SKM-1 treated with dmso at 0.1 percent for 144 hours (cell line): ENCODE data around the gene SMARCD1.
"Not testable (repeated sequence)": the region's sequence is repeated elsewhere in the genome, so short reads cannot be mapped to it uniquely, and the experiment has no call there.

Experiments
- DNase-seq: peaks from one replicate; lab custom pipeline; 2025; ENCODE audit not compliant: unreplicated experiment; lab: John Stamatoyannopoulos, UW

Gene SMARCD1

DNA sequence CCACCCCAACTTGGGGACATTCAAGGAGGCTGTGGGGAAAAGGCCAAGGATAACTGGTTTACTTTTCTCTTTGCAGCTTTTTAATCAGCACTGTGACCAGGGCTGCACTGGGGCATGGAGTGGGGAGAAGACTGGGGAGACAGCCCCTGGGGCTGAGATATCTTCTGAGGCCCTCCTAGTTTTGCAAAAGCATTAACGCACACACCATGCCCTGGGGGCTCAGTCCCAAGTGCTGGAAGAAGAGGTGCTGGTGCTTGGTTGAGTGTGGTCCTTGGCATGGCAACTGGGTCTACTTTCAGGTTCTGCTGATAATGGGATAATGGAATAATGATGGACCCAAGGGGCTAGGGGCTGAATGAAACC lies 9.4 kb upstream of the SMARCD1 start:
- DNase-seq: no peak

- no peak for DNase-seq
These were observed 8.0 kb upstream of the SMARCD1 start for GRCh38 chr12:50077099-50077498.

DNA sequence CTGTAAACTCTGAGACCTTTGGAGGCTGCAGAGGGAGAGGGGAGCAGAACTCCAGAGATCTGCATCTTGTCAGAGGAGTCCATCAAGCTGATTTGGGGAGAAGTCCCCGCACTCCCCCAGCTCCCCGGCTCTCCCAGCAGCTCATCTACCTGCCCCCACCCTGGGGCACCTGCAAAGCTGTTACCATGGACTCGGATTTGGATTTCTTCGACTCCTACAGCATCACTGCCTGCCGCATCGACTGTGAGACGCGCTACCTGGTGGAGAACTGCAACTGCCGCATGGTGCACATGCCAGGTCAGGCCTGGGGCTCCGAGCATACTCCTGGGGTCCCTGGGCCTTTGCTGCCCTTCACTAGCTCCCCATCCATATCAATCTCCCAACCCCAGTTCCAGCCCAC lies 6.9 kb upstream of the SMARCD1 start:
- no peak for DNase-seq

- DNase-seq: no peak
These were observed 5.4 kb upstream of the SMARCD1 start for GRCh38 chr12:50079771-50080170.

DNA sequence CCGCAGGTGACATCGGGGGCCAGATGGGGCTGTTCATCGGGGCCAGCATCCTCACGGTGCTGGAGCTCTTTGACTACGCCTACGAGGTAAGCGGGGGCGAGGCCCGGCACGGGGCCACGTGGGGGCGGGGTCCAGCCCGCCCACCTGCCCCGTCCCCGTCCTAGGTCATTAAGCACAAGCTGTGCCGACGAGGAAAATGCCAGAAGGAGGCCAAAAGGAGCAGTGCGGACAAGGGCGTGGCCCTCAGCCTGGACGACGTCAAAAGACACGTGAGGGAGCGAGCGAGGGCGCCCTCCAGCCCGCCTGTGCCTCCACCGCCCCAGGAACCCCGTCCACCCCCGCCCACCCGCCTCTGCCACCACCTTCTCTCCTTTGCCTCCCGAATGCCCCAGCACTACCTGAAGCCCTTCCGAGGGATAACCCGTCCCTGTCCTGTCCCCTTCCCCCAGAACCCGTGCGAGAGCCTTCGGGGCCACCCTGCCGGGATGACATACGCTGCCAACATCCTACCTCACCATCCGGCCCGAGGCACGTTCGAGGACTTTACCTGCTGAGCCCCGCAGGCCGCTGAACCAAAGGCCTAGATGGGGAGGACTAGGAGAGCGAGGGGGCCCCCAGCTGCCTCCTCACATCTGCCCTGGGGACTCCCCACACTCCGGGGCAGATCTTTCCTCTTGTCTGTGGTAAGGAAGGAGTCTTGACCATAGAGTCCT lies 3.9 kb upstream of the SMARCD1 start:
- DNase-seq: no peak

DNA sequence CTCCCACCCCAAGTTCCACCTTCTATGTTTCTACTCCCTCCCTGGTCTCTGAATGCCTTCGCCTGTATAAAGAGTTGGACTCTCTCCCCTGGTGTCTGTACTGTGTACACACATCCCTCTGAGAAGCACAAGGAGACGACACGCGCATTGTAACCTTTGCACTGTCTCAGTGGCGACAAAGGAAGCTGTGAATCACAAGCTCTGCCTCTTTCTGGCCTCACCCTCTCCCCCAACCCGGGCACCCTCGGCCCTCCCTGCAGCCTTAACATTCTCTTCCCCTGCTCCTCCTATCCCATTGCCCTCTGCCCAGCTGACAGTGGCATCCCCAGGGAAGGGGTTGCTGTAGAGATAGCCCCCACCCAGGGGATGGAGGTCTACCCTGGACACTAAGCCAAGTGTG lies 2.5 kb upstream of the SMARCD1 start:
- DNase-seq: no peak

- DNase-seq: no peak
These were observed 1.8 kb upstream of the SMARCD1 start for GRCh38 chr12:50083301-50083700.

GRCh38 chr12:50084409-50084774 lies 750 bp upstream of the SMARCD1 start:
- DNase-seq: not testable (repeated sequence)

- no peak for DNase-seq
These were observed 502 bp downstream of the SMARCD1 start for GRCh38 chr12:50085615-50086072.

DNA sequence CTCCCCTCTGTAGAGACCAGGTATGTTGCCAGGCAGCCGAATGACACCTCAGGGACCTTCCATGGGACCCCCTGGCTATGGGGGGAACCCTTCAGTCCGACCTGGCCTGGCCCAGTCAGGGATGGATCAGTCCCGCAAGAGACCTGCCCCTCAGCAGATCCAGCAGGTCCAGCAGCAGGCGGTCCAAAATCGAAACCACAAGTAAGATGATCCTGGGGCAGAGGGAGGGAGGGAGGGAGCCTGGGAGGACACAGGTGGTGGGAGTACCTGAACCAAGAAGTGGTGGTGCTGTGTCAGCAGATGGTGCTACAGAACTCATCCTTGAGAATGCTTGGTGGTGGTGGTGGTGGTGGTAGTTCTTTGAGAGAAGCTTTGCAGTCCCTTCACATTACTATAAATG lies 1.0 kb downstream of the SMARCD1 start:
- no peak for DNase-seq

DNA sequence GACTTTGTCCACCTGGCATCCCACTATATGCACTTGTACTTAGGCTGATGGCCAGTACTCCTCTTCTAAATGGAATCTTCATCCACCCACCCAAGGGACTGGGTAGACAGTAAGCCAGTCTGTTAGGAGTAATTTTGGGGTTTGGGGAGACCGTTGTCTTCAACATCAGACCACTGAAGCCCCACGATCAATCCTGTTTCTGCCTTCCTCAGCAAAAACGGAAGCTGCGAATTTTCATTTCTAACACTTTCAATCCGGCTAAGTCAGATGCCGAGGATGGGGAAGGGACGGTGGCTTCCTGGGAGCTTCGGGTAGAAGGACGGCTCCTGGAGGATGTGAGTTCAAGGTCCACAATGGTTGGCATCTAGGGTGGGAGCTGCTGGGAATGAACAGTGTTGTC lies 2.0 kb downstream of the SMARCD1 start:
- no peak for DNase-seq

- no peak for DNase-seq
These were observed 2.9 kb downstream of the SMARCD1 start for GRCh38 chr12:50087995-50088394.

- no peak for DNase-seq
These were observed 3.6 kb downstream of the SMARCD1 start for GRCh38 chr12:50088577-50089335.

- DNase-seq: no peak
These were observed 4.6 kb downstream of the SMARCD1 start for GRCh38 chr12:50089730-50090129.

DNA sequence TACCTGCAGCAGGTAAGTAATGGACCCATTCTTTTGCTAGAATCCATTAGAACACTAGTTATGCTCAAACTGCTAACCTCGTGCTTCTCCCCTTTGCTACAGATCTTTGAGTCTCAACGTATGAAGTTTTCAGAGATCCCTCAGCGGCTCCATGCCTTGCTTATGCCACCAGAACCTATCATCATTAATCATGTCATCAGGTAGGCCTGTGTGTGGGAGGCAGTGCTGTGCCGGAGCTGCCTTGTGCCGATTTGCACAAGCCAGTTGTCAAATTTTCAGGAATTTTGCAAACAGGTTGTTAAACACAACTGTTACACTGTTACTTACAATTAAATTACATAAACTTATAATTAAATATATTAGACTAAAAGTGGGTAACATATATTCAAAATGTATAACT lies 5.2 kb downstream of the SMARCD1 start:
- no peak for DNase-seq

DNA sequence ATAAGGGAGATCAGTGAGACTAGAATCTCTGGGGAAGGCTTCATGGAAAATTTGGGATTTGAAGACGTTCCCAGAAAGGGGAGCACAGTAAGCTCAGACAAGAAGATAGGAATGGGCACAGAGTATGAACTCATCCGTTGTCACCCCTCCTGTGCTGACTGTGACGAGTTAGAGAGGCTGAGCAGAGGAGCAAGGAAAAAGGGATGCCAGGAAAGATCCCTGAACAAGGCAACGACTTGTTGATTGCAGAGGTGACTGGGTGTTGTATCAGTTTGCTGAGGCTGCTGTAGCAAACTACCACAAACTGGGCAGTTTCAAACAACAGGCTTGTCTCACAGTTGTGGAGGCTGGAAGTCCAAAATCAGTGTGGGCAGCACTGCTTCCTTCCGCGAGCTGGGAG lies 12.8 kb downstream of the SMARCD1 start:
- DNase-seq: no peak

GRCh38 chr12:50099302-50100008 lies 14.3 kb downstream of the SMARCD1 start:
- DNase-seq: no peak

- no peak for DNase-seq
These were observed 15.4 kb downstream of the SMARCD1 start for GRCh38 chr12:50100561-50100960.

DNA sequence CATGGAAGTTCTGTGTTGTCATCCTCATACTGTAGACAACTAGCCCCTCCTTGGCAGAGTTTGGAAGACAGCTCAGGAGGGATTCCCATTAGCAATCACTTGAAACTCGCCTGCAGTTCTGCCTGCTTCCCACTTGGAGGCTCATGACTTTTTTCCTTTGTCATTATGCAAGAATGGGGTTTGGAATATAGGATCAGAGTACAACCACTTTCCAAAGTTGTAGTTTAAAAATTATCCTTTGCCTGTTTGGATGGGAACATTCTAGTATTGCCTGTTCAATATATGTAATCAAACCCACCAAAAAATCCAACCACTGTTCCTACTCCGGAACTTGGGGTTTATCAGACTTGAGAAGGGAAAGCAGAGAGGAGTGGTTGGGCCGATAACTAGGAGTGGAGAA lies 16.5 kb downstream of the SMARCD1 start:
- no peak for DNase-seq

- DNase-seq: no peak
These were observed 17.0 kb downstream of the SMARCD1 start for GRCh38 chr12:50102131-50102531.

DNA sequence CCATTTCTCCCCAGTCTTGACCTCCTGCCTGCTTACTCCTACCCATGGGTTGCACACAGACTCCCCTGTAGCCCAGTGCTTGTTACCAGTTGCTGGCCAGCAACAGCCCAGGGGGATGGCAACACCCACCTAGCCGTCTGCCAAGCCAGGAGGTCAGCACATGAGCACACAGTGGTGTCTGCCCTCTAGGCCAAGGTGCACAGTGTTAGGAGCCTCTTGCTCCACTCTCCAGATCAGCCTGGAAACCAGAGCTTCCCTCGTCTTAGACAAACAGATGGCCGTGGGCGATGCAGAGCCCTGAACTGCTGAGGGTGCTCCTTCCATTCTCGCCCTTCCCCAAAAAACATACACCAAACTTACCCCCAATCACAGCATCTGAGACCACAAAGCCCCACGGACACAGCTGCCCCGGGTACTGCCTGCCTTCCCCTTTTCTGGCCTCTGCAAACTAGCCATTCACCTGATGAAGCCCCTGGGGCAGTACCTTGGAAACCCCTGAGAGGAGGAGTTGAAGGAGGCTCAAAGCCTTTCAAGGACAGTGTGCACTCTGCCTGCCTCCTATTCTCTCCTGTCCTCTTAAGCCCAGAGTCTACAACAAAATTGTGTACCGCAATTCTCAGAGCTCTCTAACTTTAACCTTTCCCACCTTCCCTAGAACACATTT lies 17.6 kb downstream of the SMARCD1 start:
- no peak for DNase-seq

- no peak for DNase-seq
These were observed 18.2 kb downstream of the SMARCD1 start for GRCh38 chr12:50103351-50103750.
